HG03066 (cell line): Measurements from ENCODE around the gene BMP10.

Experiments
- ATAC-seq: cut with Tn5 transposase; IDR thresholded peaks from one replicate; pipeline ENCODE4 v1.9.1; 2021; ENCODE audit warnings: low read depth; ENCODE audit not compliant: unreplicated experiment

The BMP10 gene

GRCh38 chr2:68853915-68854314 is 17.3 kb downstream of the BMP10 start:
- no peak for ATAC-seq

- no peak for ATAC-seq
Observed at GRCh38 chr2:68853035-68853434, 18.2 kb downstream of the BMP10 start.

- no peak for ATAC-seq
Observed at GRCh38 chr2:68850524-68850923, 20.7 kb downstream of the BMP10 start.

- ATAC-seq: no peak
Observed at GRCh38 chr2:68849579-68850030, 21.6 kb downstream of the BMP10 start.

GRCh38 chr2:68847751-68848150 is 23.4 kb downstream of the BMP10 start:
- ATAC-seq: no peak

GRCh38 chr2:68846091-68846490 is 25.1 kb downstream of the BMP10 start:
- ATAC-seq: no peak

GRCh38 chr2:68845043-68845442 is 26.2 kb downstream of the BMP10 start:
- no peak for ATAC-seq

GRCh38 chr2:68839260-68839833 is 31.9 kb downstream of the BMP10 start:
- ATAC-seq: no peak

GRCh38 chr2:68838641-68839040 is 32.6 kb downstream of the BMP10 start:
- ATAC-seq: no peak

GRCh38 chr2:68837861-68838341 is 33.3 kb downstream of the BMP10 start:
- ATAC-seq: peak; percentile 54

GRCh38 chr2:68837164-68837860 is 33.9 kb downstream of the BMP10 start:
- ATAC-seq: no peak

- ATAC-seq: no peak
Observed at GRCh38 chr2:68835621-68836020, 35.6 kb downstream of the BMP10 start.

GRCh38 chr2:68834737-68835376 is 36.3 kb downstream of the BMP10 start:
- ATAC-seq: no peak

- no peak for ATAC-seq
Observed at GRCh38 chr2:68833162-68833561, 38.0 kb downstream of the BMP10 start.

- peak; percentile 65 for ATAC-seq
Observed at GRCh38 chr2:68832233-68832869, 38.8 kb downstream of the BMP10 start.

- ATAC-seq: no peak
Observed at GRCh38 chr2:68831686-68832232, 39.4 kb downstream of the BMP10 start.

- ATAC-seq: no peak
Observed at GRCh38 chr2:68829749-68830148, 41.4 kb downstream of the BMP10 start.

- no peak for ATAC-seq
Observed at GRCh38 chr2:68828887-68829708, 42.1 kb downstream of the BMP10 start.

GRCh38 chr2:68827666-68828065 is 43.5 kb downstream of the BMP10 start:
- no peak for ATAC-seq

- ATAC-seq: no peak
Observed at GRCh38 chr2:68825866-68826265, 45.3 kb downstream of the BMP10 start.
